ENCODE results near the gene C19orf25.
"Not testable (repeated sequence)": the region's sequence is repeated elsewhere in the genome, so short reads cannot be mapped to it uniquely, and the experiment has no call there.

C19orf25 gene

GRCh38 chr19:1449467-1450442 is 29.3 kb downstream of the C19orf25 start, which contains the start of gene APC2:
TSS of gene APC2 (plus strand) at chr19:1450121. CDS start at chr19:1453002, 2,881 bp downstream.
- no peak for DNase-seq (ENCODE audit: low read depth in 3 of 3)

GRCh38 chr19:1447944-1448343 is 31.1 kb downstream of the C19orf25 start:
- no peak for DNase-seq (ENCODE audit: low read depth in 3 of 3)

GRCh38 chr19:1447504-1447903 is 31.5 kb downstream of the C19orf25 start:
- DNase-seq (ENCODE audit: low read depth in 3 of 3): no peak

GRCh38 chr19:1446713-1447481 is 32.1 kb downstream of the C19orf25 start:
- DNase-seq (ENCODE audit: low read depth in 3 of 3): no peak

GRCh38 chr19:1445932-1446712 is 32.9 kb downstream of the C19orf25 start:
- no peak for DNase-seq (ENCODE audit: low read depth in 3 of 3)

GRCh38 chr19:1445185-1445931 is 33.7 kb downstream of the C19orf25 start:
- peak; percentile 48 to 77 (median 60) for DNase-seq (ENCODE audit: low read depth in 3 of 3)

- DNase-seq (ENCODE audit: low read depth in 3 of 3): no peak
Measured at GRCh38 chr19:1441677-1442438, 37.2 kb downstream of the C19orf25 start.

- no peak for DNase-seq (ENCODE audit: low read depth in 3 of 3)
Measured at GRCh38 chr19:1441022-1441426, 38.0 kb downstream of the C19orf25 start.

GRCh38 chr19:1440418-1440801 is 38.6 kb downstream of the C19orf25 start:
- DNase-seq (ENCODE audit: low read depth in 3 of 3): no peak

GRCh38 chr19:1439525-1440417 is 39.2 kb downstream of the C19orf25 start:
- not testable (repeated sequence) for DNase-seq (ENCODE audit: low read depth in 3 of 3)

- no peak for DNase-seq (ENCODE audit: low read depth in 3 of 3)
Measured at GRCh38 chr19:1438933-1439354, 40.1 kb downstream of the C19orf25 start.

- DNase-seq (ENCODE audit: low read depth in 3 of 3): peak; percentile 92 to 93 (median 92)
Measured at GRCh38 chr19:1438035-1438932, 40.7 kb downstream of the C19orf25 start, which contains the start of gene RPS15. TSS of gene RPS15 (plus strand) at chr19:1438396. CDS start at chr19:1438426, 30 bp downstream.

- DNase-seq (ENCODE audit: low read depth in 3 of 3): no peak
Measured at GRCh38 chr19:1437609-1438008, 41.4 kb downstream of the C19orf25 start.

- no peak for DNase-seq (ENCODE audit: low read depth in 3 of 3)
Measured at GRCh38 chr19:1435378-1435989, 43.5 kb downstream of the C19orf25 start.

- DNase-seq (ENCODE audit: low read depth in 3 of 3): no peak
Measured at GRCh38 chr19:1434577-1435060, 44.4 kb downstream of the C19orf25 start.

- no peak for DNase-seq (ENCODE audit: low read depth in 3 of 3)
Measured at GRCh38 chr19:1434040-1434366, 45.0 kb downstream of the C19orf25 start.
